GM18508 (cell line): ENCODE measurements around the gene OSBPL3.

Source experiments
- ATAC-seq: cut with Tn5 transposase; IDR thresholded peaks from one replicate; pipeline ENCODE4 v1.9.1; 2021; ENCODE audit warnings: moderate number of reproducible peaks; ENCODE audit not compliant: insufficient read depth, unreplicated experiment

OSBPL3 gene

GRCh38 chr7:24778543-24779282 is 201.3 kb downstream of the OSBPL3 start:
- no peak for ATAC-seq

GRCh38 chr7:24777806-24778205 is 202.2 kb downstream of the OSBPL3 start:
- no peak for ATAC-seq

DNA sequence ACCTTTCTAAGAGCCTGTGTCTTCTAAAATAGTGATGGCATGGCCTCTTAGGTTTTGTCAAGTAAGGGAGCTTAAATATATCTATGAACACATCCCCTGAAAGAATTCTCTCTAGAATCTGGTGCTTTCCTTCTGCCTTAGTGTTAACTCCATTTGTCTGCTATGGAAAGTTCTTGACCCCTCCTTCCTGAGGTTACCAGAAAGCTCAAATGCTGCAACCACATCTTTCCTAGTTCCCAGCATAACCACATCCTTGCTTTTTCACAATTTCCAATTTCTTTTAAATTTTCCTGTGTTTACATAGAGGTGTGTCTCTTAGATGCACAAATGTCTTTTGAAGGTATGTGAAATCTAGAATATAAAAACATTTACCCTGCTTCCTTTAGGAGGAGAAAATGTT is 206.3 kb downstream of the OSBPL3 start:
- ATAC-seq, result no peak

DNA sequence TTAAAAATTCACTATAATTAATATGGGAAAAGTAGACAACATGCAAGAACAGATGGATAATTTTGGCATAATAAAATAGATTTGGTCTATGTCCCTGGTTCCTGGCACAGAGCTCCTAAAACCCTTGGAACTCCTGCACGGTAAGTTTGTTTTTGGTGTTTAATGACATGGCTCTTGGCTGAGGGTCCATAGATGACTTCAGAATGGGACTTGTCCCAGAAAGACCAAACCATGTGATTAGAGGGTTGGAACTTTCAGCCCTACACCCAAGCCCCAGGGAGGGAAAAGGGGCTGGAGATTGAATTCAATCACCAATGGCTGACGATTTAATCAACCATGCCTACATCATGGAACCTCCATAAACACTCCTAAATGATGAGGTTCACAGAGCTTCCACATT is 210.1 kb downstream of the OSBPL3 start:
- ATAC-seq, result no peak

DNA sequence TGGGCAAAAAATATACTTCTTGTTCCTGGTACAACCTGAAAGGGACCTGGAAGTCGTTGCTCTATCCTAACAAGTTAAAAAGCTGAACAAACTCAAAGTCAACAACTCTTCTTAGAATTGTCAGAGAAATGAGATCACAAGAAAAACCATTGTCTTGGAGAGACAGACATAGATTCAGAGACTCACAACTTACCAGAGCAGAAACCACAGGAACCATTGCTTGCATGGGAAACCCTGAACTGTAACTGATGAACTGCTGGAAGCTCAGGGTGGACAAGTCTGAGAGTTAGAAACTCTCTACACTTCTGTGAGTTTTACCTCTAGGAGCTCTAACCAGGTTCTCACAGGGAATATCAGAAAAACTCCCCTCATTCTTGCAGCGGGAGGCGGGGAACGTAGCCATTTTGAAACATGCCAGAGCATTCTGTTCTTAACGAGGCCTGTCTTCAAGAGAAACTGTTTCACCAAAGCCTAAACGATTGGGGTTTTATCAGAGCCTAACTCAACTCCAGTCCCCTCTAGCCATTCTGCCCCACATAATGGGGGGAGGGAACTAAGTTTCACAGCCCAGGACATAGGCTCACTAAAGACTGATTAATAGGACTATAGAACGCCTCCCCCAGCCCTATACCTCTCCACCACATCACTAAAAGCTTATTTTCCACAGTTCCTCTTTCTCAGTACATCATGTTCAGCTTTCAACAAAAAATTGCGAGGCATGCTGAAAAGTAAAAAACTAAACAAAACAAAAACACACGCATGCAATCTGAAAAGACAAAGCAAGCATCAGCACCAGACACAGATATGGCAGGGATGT is 210.8 kb downstream of the OSBPL3 start:
- ATAC-seq, result no peak

GRCh38 chr7:24767878-24768569 is 212.0 kb downstream of the OSBPL3 start:
- no peak for ATAC-seq

DNA sequence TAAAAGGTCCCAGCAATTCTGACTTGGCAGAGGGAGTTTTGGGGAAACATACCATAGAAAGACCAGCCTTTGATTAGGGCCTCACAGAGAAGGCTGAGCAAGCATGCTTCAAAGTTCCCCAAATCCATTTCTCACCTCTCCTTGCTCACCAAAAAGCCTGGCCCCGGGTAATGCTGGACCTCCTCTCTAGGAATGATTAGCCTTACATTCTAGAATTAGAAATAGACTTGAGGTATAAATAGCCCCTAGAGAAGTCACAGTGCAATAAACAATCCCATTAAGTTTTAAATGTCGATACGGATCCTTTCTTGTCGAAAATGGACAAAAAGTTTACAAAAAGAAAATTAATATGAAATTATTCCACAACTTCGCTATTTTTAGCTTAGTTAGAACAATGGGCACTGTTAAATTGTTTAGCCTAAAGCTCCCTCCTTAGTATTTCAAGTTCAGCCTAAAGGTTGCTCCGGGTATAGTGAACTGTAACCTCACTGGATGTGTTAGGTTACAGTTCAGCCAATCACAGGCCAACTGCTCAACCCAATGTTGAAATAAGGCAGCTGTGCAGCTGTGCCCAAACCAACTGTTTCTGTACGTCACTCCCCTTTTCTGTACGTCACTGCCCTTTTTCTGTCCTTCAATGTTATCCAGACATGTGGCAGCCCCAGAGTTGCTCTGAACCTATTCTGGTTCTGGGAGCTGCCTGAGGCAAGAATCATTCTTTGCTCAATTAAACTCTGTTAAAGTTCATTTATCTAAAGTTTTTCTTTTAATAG is 214.8 kb downstream of the OSBPL3 start:
- no peak for ATAC-seq

GRCh38 chr7:24764011-24764410 is 216.0 kb downstream of the OSBPL3 start:
- ATAC-seq, result no peak

GRCh38 chr7:24763303-24763901 is 216.6 kb downstream of the OSBPL3 start:
- no peak for ATAC-seq

- ATAC-seq, result no peak
Observed at GRCh38 chr7:24762771-24763170, 217.2 kb downstream of the OSBPL3 start.

GRCh38 chr7:24760968-24761367 is 219.0 kb downstream of the OSBPL3 start:
- ATAC-seq, result no peak

GRCh38 chr7:24757353-24758275 is 222.4 kb downstream of the OSBPL3 start, which contains the start of gene GSDME:
GSDME (minus strand) TSS chr7:24757464; CDS start chr7:24749774, 7,690 bp downstream.
- no peak for ATAC-seq

GRCh38 chr7:24756545-24757352 is 223.2 kb downstream of the OSBPL3 start:
- ATAC-seq, result no peak

GRCh38 chr7:24755541-24756407 is 224.2 kb downstream of the OSBPL3 start:
- ATAC-seq, result peak; percentile 76

GRCh38 chr7:24754906-24755506 is 225.0 kb downstream of the OSBPL3 start:
- ATAC-seq, result no peak

DNA sequence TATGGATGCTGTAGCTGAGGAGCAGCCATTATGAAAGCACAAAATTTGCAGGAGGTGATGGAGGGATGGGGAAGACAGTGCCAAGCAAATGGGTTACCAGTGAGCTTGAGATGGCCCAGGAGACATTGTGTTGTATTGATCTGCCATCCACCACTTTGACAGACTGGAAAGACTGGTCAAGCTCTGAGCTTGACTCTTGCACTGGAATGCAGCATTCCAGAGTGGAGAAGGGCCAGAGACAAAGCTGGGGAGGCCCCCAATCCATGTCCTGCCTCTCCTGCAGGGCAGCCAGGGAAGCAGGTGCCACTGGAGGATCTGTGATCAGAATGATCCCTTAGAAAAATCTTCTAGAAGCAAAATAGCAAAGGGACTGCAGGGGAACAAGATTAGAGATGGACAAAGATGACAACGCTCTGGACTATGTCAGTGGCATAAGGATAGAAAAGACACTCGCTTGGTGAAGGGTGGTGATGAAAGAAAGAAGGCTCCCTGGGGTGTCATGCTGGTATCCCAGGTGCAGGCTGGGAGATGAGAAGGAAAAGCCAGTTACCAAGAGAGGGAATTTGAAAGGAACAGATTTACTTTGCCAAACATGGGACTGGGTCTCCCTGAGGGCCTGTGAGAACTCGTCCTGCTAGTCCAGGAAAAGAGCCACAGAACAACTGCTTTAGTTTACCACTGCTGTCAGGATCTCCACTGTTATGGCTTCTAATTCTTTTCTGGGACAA is 227.7 kb downstream of the OSBPL3 start:
- no peak for ATAC-seq
